ENCODE measurements around the gene ZNF614. TPM values are rescaled to one million over a fixed set of nuclear protein-coding genes. Genes with fewer than 3 reads are reported as not detected.

The ZNF614 gene
- total and polyA plus RNA-seq, 2 of the 13 experiments (the other 11 are each of a cell fraction or from before 2014, with no cell fraction given) = 13.0 to 22.8 TPM

- no peak; the same call in 1 of the 2 replicates for TF ChIP-seq ZSCAN21 (CRISPR knock-in tag; IDR thresholded peaks at IDR 0.05; ENCODE audit: borderline replicate concordance)
- TF ChIP-seq DMAP1 (CRISPR knock-in tag; IDR thresholded peaks at IDR 0.05) = peak; percentile 78
- TF ChIP-seq ZNF615 (CRISPR knock-in tag; IDR thresholded peaks at IDR 0.05; ENCODE audit: borderline replicate concordance) = no peak
- TF ChIP-seq ZNF850 (CRISPR knock-in tag; conservative IDR thresholded peaks at IDR 0.05) = no peak
- peak; percentile 77; the same call in 1 of the 2 replicates for TF ChIP-seq SPEN (CRISPR knock-in tag; IDR thresholded peaks at IDR 0.05; ENCODE audit: low read depth)
- TF ChIP-seq ZNF143 (CRISPR knock-in tag; IDR thresholded peaks at IDR 0.05) = peak; percentile 97
- 0 out of 2 replicates have a peak, but pooled peaks have one; percentile 30 for TF ChIP-seq UBTF (CRISPR knock-in tag; IDR thresholded peaks at IDR 0.05)
- peak; percentile 82 for TF ChIP-seq ZNF280D (CRISPR knock-in tag; IDR thresholded peaks at IDR 0.05)
- peak; percentile 32 to 81; a peak in 3 of 4 replicates for TF ChIP-seq HMGXB4 (CRISPR knock-in tag; IDR thresholded peaks at IDR 0.05; ENCODE audit: borderline replicate concordance in 1 of 2, low read depth in 1 of 2)
- peak; percentile 95 for TF ChIP-seq THAP11 (CRISPR knock-in tag; IDR thresholded peaks at IDR 0.05)
- TF ChIP-seq POGZ (CRISPR knock-in tag; IDR thresholded peaks at IDR 0.05) = peak; percentile 88
- TF ChIP-seq TCF7L2 (IDR thresholded peaks at IDR 0.05; ENCODE audit: low read depth, low read length) = no peak
- TF ChIP-seq MXD4 (CRISPR knock-in tag; IDR thresholded peaks at IDR 0.05) = peak; percentile 51; the same call in 1 of the 2 replicates
- no peak for TF ChIP-seq STAT6 (CRISPR knock-in tag; IDR thresholded peaks at IDR 0.05; ENCODE audit: borderline replicate concordance)
- no peak for TF ChIP-seq SYNCRIP (IDR thresholded peaks at IDR 0.05; ENCODE audit: insufficient read depth, low read depth, low read length)
Measured at GRCh38 chr19:51986309-51987291, 41.6 kb downstream of the ZNF614 start, which contains the start of gene ZNF350 (continued).

Measured in HepG2 (cell line).